GM10248 (cell line): ENCODE measurements around the gene TPSAB1.
"Not testable (repeated sequence)": the region's sequence is repeated elsewhere in the genome, so short reads cannot be mapped to it uniquely, and the experiment has no call there.

Source experiments
- CTCF ChIA-PET: fragments of 300-600 bp; sonication (Branson Sonifier 250); formaldehyde crosslinking; extraction: SDS; loops from one replicate; lab custom pipeline; 2021; ENCODE audit warnings: antibody characterized with exemption; lab: Yijun Ruan, JAX
- POLR2A ChIA-PET: fragments of 350-650 bp; sonication (Branson Sonifier 250); formaldehyde crosslinking; extraction: SDS; loops from one replicate; lab custom pipeline; 2020; ENCODE audit warnings: antibody characterized with exemption; lab: Yijun Ruan, JAX
- DNase-seq: peaks from one replicate; pipeline ENCODE4 v3.0.0; 2012; ENCODE audit errors: extremely low spot score
- CTCF ChIP-seq: IDR thresholded peaks from 2 replicates; pipeline ENCODE4 v1.5.1; 2012; ENCODE audit warnings: mild to moderate bottlenecking, low read depth; ENCODE audit errors: extremely low read depth, missing control alignments, control extremely low read depth

Gene TPSAB1

GRCh38 chr16:1240436-1240835 lies at the start of gene TPSAB1:
TPSAB1 (plus strand) TSS chr16:1240705; CDS start chr16:1240939, 234 bp downstream.
- CTCF ChIA-PET, POLR2A ChIA-PET, DNase-seq: not testable (repeated sequence)

- CTCF ChIA-PET, POLR2A ChIA-PET, DNase-seq: not testable (repeated sequence)
Observed at GRCh38 chr16:1190789-1191188, 49.7 kb upstream of the TPSAB1 start.

- ChIA-PET POLR2A (no interaction called here), CTCF (no interaction called here)
- DNase-seq: no peak
- no peak for TF ChIP-seq CTCF
Observed at GRCh38 chr16:1192384-1193073, 48.0 kb upstream of the TPSAB1 start.

- ChIA-PET CTCF (no interaction called here), POLR2A (no interaction called here)
- DNase-seq: no peak
- TF ChIP-seq CTCF: no peak
Observed at GRCh38 chr16:1193143-1193824, 47.2 kb upstream of the TPSAB1 start.

- no peak for DNase-seq
- POLR2A ChIA-PET: no interaction called here
- CTCF ChIA-PET: no interaction called here
- TF ChIP-seq CTCF: no peak
Observed at GRCh38 chr16:1193825-1194581, 46.5 kb upstream of the TPSAB1 start.

GRCh38 chr16:1194665-1195392 lies 45.7 kb upstream of the TPSAB1 start:
- peak; percentile 49 for TF ChIP-seq CTCF
- DNase-seq: peak; percentile 49
- ChIA-PET CTCF (no interaction called here), POLR2A (no interaction called here)

- CTCF ChIA-PET: no interaction called here
- no peak for DNase-seq
- TF ChIP-seq CTCF: no peak
- POLR2A ChIA-PET: no interaction called here
Observed at GRCh38 chr16:1195393-1195666, 45.2 kb upstream of the TPSAB1 start.
